SJSA1 (cell line): Measurements from ENCODE around the gene MX2. TPM values are rescaled to one million over a fixed set of nuclear protein-coding genes. Genes with fewer than 3 reads are reported as not detected.
A peak's percentile ranks its signal among the peaks of the same experiment; 100 is the strongest.

ENCODE experiments used
- DNase-seq, 2 experiments: peaks; one replicate each; pipeline ENCODE4 v3.0.0-alpha.2; 2015 to 2020; ENCODE audit warnings: low spot score in 2 of 2, low read depth in 1 of 2
- H3K27ac ChIP-seq: fragments of 250-450 bp; sonication (Bioruptor Pico); 2 replicates; pipeline ENCODE4 v1.5.1; 2020; ENCODE audit warnings: mild to moderate bottlenecking, moderate library complexity
- H3K27me3 ChIP-seq: fragments of 250-450 bp; sonication (Bioruptor Pico); replicated peaks from 2 replicates; pipeline ENCODE4 v1.5.1; 2020; ENCODE audit warnings: mild to moderate bottlenecking, moderate library complexity
- H3K36me3 ChIP-seq: fragments of 250-450 bp; sonication (Bioruptor Pico); 2 replicates; pipeline ENCODE4 v1.5.1; 2020; ENCODE audit warnings: mild to moderate bottlenecking
- H3K4me1 ChIP-seq: fragments of 250-450 bp; sonication (Bioruptor Pico); replicated peaks from 2 replicates; pipeline ENCODE4 v1.6.1; 2021; ENCODE audit warnings: mild to moderate bottlenecking
- H3K4me3 ChIP-seq: fragments of 250-450 bp; sonication (Bioruptor Pico); 2 replicates; pipeline ENCODE4 v1.5.1; 2020; ENCODE audit warnings: mild to moderate bottlenecking
- H3K9me3 ChIP-seq: fragments of 250-450 bp; sonication (Bioruptor Pico); replicated peaks from 2 replicates; pipeline ENCODE4 v1.5.1; 2020; ENCODE audit warnings: mild to moderate bottlenecking
- total RNA-seq: library from RNA; depleted of rRNA; stranded (reverse); fragments of >200 nt; shearing (Covaris generic); gene quantifications from 2 replicates; pipeline ENCODE4 v1.2.3, GENCODE V29; 2014

Gene MX2
- total RNA-seq, 1 experiment from 2014 or later, result not detected

DNA sequence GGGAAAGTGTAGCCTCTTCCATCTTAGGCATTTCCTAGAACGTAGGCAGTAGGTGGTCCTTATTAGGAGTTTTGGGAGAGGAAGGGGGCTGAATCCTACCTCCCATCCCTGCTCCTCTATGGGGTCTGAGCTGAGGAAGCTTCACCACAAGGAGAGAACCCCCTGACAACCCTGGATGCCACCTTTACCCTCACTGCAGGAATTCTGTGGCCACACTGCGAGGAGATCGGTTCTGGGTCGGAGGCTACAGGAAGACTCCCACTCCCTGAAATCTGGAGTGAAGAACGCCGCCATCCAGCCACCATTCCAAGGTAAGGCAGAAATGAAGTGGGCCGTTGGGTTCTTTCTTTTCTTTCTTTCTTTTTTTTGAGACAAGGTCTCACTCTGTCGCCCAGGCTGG is 65.7 kb downstream of the MX2 start:
- Histone ChIP-seq H3K9me3 (no peaks in the 10 kb centered on the region), H3K36me3 (no peaks in the 10 kb centered on the region), H3K4me3 (no peak overlapping the region), H3K27me3 (no peaks in the 10 kb centered on the region), H3K4me1 (peaks cover 10% of the 10 kb centered on the region), H3K27ac (no peak overlapping the region)
- DNase-seq, result peak in 1 of 2 experiments; percentile 28

DNA sequence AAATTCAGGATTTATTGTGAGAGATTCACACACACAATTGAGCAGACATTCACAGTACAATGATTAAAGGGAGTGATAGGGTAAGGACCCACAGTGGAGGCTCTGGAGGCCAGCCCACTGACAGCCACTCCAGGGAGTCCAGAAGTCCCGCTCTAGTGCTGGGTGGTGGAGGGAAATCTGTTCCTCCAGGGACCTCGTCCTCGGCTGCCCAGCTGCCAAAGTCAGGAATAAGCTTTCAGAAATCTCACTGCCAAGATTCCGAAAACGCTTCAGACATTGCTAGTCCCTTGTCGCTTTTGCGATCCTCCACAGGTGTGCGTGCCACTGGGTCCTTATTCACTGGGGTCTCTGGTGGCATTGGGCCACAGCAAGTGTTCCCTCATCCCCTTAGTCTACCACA is 66.5 kb downstream of the MX2 start:
- no peak overlapping the region for H3K4me3 ChIP-seq
- no peaks in the 10 kb centered on the region for H3K27me3 ChIP-seq
- no peaks in the 10 kb centered on the region for H3K36me3 ChIP-seq
- no peak overlapping the region for H3K27ac ChIP-seq
- peak in 1 of 2 experiments; percentile 31 for DNase-seq
- H3K4me1 ChIP-seq, result peaks cover 10% of the 10 kb centered on the region
- no peaks in the 10 kb centered on the region for H3K9me3 ChIP-seq

DNA sequence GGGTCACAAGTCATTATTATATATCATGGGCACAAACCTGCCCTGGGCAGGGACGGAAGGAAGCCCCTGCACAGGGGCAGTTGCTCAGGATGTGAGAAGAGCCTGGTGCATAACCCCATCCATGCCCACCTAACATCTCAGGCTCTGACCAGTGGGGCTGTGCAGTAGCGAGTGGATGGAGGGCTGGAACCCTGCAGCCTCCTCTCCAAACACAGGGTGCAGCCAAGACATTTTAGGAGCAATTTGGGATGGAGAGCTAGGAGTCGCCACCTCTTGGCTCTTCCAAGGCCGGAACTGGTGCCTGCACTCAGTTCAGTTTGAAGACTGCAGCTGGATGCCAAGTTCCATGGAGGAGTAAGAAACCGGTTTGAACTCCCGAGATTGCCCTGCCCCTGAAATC is 67.0 kb downstream of the MX2 start:
- Histone ChIP-seq H3K9me3 (no peaks in the 10 kb centered on the region), H3K27me3 (no peaks in the 10 kb centered on the region), H3K36me3 (no peaks in the 10 kb centered on the region), H3K27ac (no peak overlapping the region), H3K4me1 (peaks cover 10% of the 10 kb centered on the region), H3K4me3 (no peak overlapping the region)
- DNase-seq, result no peak

DNA sequence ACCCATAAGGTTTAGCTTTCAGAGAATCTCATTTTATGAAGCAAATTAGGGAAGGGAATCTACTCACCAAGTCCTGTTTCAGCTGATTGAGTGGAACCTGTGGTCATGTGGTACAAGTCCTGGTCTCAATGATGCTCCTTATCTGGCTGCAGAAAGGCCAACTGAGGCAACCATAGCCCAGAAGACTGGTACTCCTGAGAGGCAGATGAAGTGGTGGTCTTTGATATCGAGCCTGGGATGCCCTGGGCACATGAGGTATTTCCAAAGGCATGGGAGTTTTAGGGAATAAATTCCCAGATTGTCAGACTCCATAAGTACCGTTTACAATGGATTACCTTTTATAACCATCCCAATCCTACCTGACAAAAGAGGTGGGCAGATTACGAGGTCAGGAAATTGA is 67.5 kb downstream of the MX2 start:
- H3K4me3 ChIP-seq, result no peak overlapping the region
- peaks cover 10% of the 10 kb centered on the region for H3K4me1 ChIP-seq
- no peak for DNase-seq
- no peaks in the 10 kb centered on the region for H3K27me3 ChIP-seq
- no peak overlapping the region for H3K27ac ChIP-seq
- no peaks in the 10 kb centered on the region for H3K9me3 ChIP-seq
- no peaks in the 10 kb centered on the region for H3K36me3 ChIP-seq

DNA sequence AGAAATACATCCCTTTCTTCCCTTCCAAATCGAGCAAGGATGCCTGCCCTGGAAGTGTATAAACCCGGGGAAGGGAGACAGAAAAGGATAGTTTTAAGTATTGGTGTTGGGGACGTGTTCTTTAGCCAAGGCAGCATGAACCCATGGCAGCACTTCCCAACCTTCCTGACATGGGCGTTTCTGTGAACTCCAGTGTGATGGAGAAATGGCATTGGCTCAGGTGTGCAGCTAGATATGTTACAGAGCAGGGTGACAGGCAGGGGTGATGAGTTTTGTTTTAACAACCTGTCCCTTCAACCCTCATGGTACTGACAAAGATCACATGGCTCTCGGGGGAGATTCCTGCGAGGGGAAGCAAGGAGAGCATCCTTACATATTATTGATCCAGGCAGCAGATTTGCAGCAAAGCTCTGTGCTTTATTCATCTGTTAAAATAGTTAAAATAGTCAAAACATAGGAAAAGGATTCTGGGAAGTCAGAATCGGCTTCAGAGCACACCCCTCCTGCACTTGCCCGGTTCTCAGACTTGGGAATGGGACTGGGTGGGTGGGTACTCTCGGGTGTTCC is 68.2 kb downstream of the MX2 start:
- Histone ChIP-seq H3K27ac (no peak overlapping the region), H3K4me3 (no peak overlapping the region), H3K27me3 (no peaks in the 10 kb centered on the region), H3K9me3 (0 out of 2 replicates have a peak, but pooled peaks cover 3% of the 10 kb centered on the region), H3K36me3 (no peaks in the 10 kb centered on the region), H3K4me1 (peaks cover 10% of the 10 kb centered on the region)
- no peak for DNase-seq

DNA sequence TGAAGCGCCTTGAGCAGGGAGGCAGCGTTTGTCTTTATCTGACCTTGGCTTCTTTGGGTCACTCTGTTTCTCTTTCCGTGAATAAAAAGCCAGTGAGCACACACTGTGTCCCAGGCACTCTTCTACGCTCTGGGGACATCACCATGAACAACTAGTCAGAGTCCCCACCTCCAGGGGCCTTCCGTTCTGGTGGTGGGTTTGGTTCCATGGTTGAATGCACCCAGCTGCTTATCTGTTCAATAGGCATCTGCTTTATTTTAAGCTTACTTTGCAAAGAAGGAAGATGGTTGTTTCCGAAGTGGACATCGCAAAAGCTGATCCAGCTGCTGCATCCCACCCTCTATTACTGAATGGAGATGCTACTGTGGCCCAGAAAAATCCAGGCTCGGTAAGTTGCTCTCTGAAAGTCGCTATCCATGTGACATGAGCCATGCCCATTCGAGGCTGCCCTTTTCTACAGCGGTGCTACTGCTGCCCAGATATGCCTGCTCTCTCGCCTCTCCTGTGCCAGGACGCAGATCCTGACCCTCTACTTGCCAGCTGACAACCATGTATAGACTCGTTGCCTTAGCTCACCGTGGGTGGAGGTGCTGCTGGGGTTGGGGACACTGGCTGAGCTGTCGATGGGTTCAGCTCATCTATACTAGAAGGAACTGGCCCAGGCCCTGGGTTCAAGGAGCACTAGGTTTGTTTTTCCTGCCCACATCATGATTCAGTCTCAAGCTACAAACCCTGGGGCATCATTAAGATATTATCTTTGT is 70.1 kb downstream of the MX2 start:
- Histone ChIP-seq H3K27ac (no peak overlapping the region), H3K4me3 (no peak overlapping the region), H3K27me3 (no peaks in the 10 kb centered on the region), H3K36me3 (no peaks in the 10 kb centered on the region), H3K9me3 (0 out of 2 replicates have a peak, but pooled peaks cover 4% of the 10 kb centered on the region), H3K4me1 (no peaks in the 10 kb centered on the region)
- DNase-seq, result no peak

DNA sequence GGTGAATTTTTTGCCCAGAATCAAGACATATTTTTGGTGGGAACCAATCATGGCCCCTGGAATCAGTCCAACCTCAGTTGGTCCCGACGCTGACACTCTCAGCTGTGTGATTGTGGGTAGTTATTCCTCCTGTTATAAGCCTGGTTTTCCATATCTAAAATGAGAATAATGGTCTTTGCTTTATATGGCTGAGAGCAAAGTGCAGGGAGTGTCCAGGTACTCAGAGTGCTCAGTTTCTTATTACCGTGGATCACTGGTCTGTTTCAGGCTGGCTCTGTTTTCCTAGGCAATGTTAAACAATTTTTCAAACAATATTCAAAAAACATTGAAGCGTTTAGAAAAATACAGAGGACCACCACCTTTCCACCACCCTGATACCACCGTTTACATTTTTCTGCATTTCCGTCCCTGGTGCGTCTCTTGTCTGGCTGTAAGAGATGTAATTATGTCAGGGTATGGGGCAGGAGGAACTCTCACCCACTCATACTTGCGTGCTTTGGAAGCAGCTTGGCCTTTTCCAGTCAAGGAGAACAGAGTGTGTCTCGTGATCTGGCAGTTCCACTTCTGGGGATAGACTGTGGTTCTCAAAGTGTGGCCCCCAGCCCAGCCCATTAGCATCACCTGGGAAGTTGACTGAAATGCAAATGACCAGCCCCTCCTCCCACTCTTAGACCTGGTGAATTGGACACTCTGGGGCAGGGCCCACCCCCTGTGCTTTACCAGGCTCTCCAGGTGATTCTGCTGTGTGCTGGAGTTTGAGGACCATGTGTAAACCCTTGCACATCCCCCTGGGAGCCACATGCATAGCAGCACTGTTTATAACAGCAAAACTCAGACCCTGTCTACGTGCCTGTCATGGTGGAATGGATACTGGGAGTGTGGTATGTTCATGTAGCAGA is 71.0 kb downstream of the MX2 start:
- Histone ChIP-seq H3K27ac (no peak overlapping the region), H3K36me3 (no peaks in the 10 kb centered on the region), H3K27me3 (no peaks in the 10 kb centered on the region), H3K9me3 (0 out of 2 replicates have a peak, but pooled peaks cover 4% of the 10 kb centered on the region), H3K4me3 (no peak overlapping the region), H3K4me1 (no peaks in the 10 kb centered on the region)
- DNase-seq, result no peak

DNA sequence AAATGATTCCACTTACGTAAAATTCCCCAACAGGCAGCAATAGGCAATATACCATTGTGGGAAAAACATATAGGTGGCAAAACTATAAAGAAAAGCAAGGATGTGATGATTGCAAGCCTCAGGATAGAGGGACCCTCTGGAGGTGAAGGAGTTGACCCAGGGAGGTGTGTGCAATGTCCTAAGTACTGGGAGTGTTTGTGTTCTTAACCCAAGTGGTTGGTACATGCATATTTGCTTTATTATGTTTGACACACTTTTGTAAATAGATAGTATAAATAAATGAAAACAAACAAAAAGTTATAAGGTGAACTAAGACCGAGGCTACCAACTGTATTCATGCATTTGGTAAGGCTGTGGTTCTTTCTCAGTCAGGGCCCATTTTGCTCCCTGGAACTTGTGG is 71.7 kb downstream of the MX2 start:
- H3K9me3 ChIP-seq, result 0 out of 2 replicates have a peak, but pooled peaks cover 4% of the 10 kb centered on the region
- H3K27me3 ChIP-seq, result no peaks in the 10 kb centered on the region
- no peaks in the 10 kb centered on the region for H3K4me1 ChIP-seq
- H3K4me3 ChIP-seq, result no peak overlapping the region
- no peak overlapping the region for H3K27ac ChIP-seq
- no peak for DNase-seq
- no peaks in the 10 kb centered on the region for H3K36me3 ChIP-seq

DNA sequence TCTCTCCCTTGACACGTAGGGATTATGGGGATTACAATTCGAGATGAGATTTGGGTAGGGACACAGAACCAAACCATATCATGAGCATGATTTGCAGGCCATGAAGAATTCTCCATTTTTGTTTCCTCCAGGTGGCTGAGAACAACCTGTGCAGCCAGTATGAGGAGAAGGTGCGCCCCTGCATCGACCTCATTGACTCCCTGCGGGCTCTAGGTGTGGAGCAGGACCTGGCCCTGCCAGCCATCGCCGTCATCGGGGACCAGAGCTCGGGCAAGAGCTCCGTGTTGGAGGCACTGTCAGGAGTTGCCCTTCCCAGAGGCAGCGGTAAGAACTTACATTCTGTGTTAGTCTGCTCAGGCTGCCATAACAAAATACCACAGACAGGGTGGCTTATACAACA is 73.9 kb downstream of the MX2 start:
- no peak for DNase-seq
- H3K27me3 ChIP-seq, result no peaks in the 10 kb centered on the region
- no peak overlapping the region for H3K27ac ChIP-seq
- H3K36me3 ChIP-seq, result no peaks in the 10 kb centered on the region
- H3K4me1 ChIP-seq, result no peaks in the 10 kb centered on the region
- no peak overlapping the region for H3K4me3 ChIP-seq
- H3K9me3 ChIP-seq, result 0 out of 2 replicates have a peak, but pooled peaks cover 4% of the 10 kb centered on the region

DNA sequence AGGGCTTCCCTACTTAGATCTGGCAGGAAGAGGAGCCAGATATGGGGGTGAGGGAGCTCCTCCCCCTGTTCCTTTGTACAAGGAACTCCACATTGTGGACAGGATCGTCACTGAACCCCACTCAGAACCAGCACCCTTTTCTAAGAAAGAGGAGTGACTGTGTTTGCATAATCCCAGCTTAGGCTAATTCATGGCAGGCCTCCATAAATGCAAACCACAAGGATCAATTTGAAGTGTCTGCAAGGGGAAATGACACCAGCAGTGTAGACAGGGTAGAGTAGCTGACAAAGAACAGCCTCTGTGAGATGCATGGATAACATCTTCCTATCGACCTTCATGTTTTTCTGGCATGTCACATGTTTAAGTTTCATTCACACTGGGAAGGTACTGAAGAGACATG is 75.9 kb downstream of the MX2 start:
- Histone ChIP-seq H3K9me3 (0 out of 2 replicates have a peak, but pooled peaks cover 4% of the 10 kb centered on the region), H3K36me3 (no peaks in the 10 kb centered on the region; the same call in 1 of the 2 replicates), H3K4me3 (no peak overlapping the region), H3K27me3 (no peaks in the 10 kb centered on the region), H3K4me1 (no peaks in the 10 kb centered on the region), H3K27ac (no peak overlapping the region)
- no peak for DNase-seq

DNA sequence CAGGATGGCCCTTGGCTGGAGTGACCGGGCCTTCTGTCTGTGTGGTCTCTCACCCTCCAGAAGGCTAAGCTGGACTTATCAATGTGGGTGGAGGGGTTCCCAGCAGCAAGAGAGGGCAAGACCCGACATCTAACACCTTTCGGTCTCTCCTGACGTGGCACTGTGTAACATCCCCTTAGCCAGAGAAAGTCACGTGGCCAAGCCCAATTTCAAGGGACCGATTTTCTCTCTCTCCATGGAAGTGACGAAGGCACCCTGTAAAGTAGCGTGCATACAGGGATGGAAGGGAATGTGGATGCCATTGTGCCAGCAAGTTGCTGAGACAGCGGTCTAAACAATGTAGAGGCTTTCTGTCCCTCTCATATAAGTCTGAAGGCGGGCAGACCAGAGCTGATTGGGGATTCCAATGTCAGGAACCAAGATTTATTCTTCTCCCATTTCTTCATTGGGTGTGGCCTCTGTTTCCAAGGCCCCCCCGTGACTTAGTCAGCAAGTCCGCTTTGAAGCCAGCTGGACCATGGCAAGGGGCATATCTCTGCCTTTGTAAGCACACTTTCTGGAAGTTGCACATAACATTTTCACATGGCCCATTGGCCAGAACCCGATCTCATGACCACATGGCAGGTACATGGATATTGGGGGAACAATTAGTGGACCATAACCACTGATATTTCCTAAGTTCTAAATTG is 76.7 kb downstream of the MX2 start:
- no peaks in the 10 kb centered on the region for H3K27me3 ChIP-seq
- H3K36me3 ChIP-seq, result no peaks in the 10 kb centered on the region; the same call in 1 of the 2 replicates
- no peak overlapping the region for H3K27ac ChIP-seq
- DNase-seq, result peak in 1 of 2 experiments; percentile 31
- no peak overlapping the region for H3K4me3 ChIP-seq
- no peaks in the 10 kb centered on the region for H3K4me1 ChIP-seq
- 0 out of 2 replicates have a peak, but pooled peaks cover 4% of the 10 kb centered on the region for H3K9me3 ChIP-seq

DNA sequence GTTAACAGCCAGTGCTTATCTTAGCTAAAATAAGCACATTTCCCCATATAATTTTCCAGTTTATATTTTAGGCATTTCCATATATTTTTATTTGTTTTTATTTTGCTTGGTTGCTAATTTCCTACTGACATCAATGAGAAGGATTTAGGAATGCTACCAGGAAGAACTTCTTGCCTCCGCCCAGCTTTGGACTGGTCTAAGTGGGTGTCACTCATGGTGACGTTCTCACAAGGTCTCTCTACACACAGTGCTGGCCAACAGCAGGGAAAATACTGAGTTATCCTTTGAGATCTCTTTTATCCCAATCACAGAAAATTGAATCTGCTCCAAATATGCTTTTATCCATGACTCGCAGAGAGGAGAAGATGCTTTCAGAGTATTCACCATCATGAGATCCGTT is 77.4 kb downstream of the MX2 start:
- peak in 1 of 2 experiments; percentile 13 for DNase-seq
- no peaks in the 10 kb centered on the region; the same call in 1 of the 2 replicates for H3K36me3 ChIP-seq
- no peaks in the 10 kb centered on the region for H3K4me1 ChIP-seq
- no peak overlapping the region for H3K4me3 ChIP-seq
- 0 out of 2 replicates have a peak, but pooled peaks cover 4% of the 10 kb centered on the region for H3K9me3 ChIP-seq
- no peak overlapping the region for H3K27ac ChIP-seq
- no peaks in the 10 kb centered on the region for H3K27me3 ChIP-seq

DNA sequence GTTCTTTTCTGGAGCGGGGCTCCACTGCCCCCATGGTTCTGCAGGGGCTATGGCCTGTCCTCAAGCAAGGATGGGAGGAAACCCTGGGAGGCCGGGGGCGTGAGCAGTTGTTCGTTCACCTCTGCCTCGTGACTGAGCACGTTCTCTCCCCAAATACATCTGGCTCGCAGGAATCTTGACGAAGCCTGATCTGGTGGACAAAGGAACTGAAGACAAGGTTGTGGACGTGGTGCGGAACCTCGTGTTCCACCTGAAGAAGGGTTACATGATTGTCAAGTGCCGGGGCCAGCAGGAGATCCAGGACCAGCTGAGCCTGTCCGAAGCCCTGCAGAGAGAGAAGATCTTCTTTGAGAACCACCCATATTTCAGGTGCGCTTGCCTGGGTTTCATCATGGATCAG is 79.7 kb downstream of the MX2 start:
- no peaks in the 10 kb centered on the region for H3K4me1 ChIP-seq
- H3K27me3 ChIP-seq, result no peaks in the 10 kb centered on the region
- H3K4me3 ChIP-seq, result no peak overlapping the region
- no peaks in the 10 kb centered on the region for H3K9me3 ChIP-seq
- no peak for DNase-seq
- H3K27ac ChIP-seq, result no peak overlapping the region
- no peaks in the 10 kb centered on the region; the same call in 1 of the 2 replicates for H3K36me3 ChIP-seq
